H9 (cell line): ENCODE data around the gene KRT80. TPM values are rescaled to one million over a fixed set of nuclear protein-coding genes. Genes with fewer than 3 reads are reported as not detected.

ENCODE experiments used
- DNase-seq: peaks from one replicate; pipeline ENCODE4 v3.0.0-alpha.2; 2017
- H2AFZ ChIP-seq: one replicate; pipeline ENCODE4 v1.6.1; 2013; ENCODE audit warnings: mild to moderate bottlenecking, low read length, control low read depth, moderate library complexity
- H2AK5ac ChIP-seq: 2 replicates; pipeline ENCODE4 v1.6.1; 2013; ENCODE audit warnings: low read length, control low read depth, mixed read lengths; ENCODE audit not compliant: insufficient read length
- H2BK120ac ChIP-seq: one replicate; pipeline ENCODE4 v1.6.1; 2013; ENCODE audit warnings: low read depth, mild to moderate bottlenecking, low read length, control low read depth, inconsistent platforms; ENCODE audit not compliant: poor library complexity, severe bottlenecking
- H2BK12ac ChIP-seq: 2 replicates; pipeline ENCODE4 v1.6.1; 2013; ENCODE audit warnings: low read length, control low read depth, mixed read lengths, low read depth; ENCODE audit not compliant: insufficient read length
- H2BK15ac ChIP-seq: 2 replicates; pipeline ENCODE4 v1.6.1; 2013; ENCODE audit warnings: low read depth, low read length, control low read depth
- H2BK20ac ChIP-seq: one replicate; pipeline ENCODE4 v1.6.1; 2013; ENCODE audit warnings: low read depth, mild to moderate bottlenecking, low read length, control low read depth, inconsistent platforms; ENCODE audit not compliant: poor library complexity, severe bottlenecking
- H2BK5ac ChIP-seq: 2 replicates; pipeline ENCODE4 v1.6.1; 2013; ENCODE audit warnings: low read length, control low read depth, mixed read lengths; ENCODE audit not compliant: insufficient read length
- H3K14ac ChIP-seq: 2 replicates; pipeline ENCODE4 v1.6.1; 2013; ENCODE audit warnings: low read length, control low read depth; ENCODE audit not compliant: insufficient read depth
- H3K18ac ChIP-seq: 2 replicates; pipeline ENCODE4 v1.6.1; 2013; ENCODE audit warnings: low read depth, mild to moderate bottlenecking, mixed read lengths, low read length, control low read depth; ENCODE audit not compliant: insufficient read length
- H3K23ac ChIP-seq: 2 replicates; pipeline ENCODE4 v1.6.1; 2013; ENCODE audit warnings: low read length, control low read depth, mixed read lengths, low read depth; ENCODE audit not compliant: insufficient read length
- H3K23me2 ChIP-seq: 2 replicates; pipeline ENCODE4 v1.6.1; 2013; ENCODE audit warnings: low read depth, mild to moderate bottlenecking, mixed read lengths, low read length, control low read depth; ENCODE audit not compliant: insufficient read length, poor library complexity, severe bottlenecking
- H3K27ac ChIP-seq: 2 replicates; pipeline ENCODE4 v1.5.1; 2013; ENCODE audit warnings: low read length, control low read depth, mixed read lengths, low read depth; ENCODE audit not compliant: insufficient read length
- H3K27me3 ChIP-seq: 2 replicates; pipeline ENCODE4 v1.6.1; 2013; ENCODE audit warnings: low read length, control low read depth, inconsistent platforms; ENCODE audit not compliant: insufficient read depth
- H3K4ac ChIP-seq: 2 replicates; pipeline ENCODE4 v1.6.1; 2013; ENCODE audit warnings: low read depth, mild to moderate bottlenecking, control low read depth, inconsistent platforms, low read length, moderate library complexity
- H3K4me1 ChIP-seq: 2 replicates; pipeline ENCODE4 v1.6.1; 2013; ENCODE audit warnings: low read length, control low read depth, inconsistent platforms; ENCODE audit not compliant: insufficient read depth
- H3K4me2 ChIP-seq: 2 replicates; pipeline ENCODE4 v1.6.1; 2013; ENCODE audit warnings: low read length, control low read depth, mixed read lengths; ENCODE audit not compliant: insufficient read length, insufficient read depth
- H3K56ac ChIP-seq: 2 replicates; pipeline ENCODE4 v1.6.1; 2013; ENCODE audit warnings: low read depth, mild to moderate bottlenecking, mixed read lengths, low read length, control low read depth; ENCODE audit not compliant: insufficient read length
- H3K79me1 ChIP-seq: 2 replicates; pipeline ENCODE4 v1.6.1; 2013; ENCODE audit warnings: low read depth, mild to moderate bottlenecking, moderate library complexity, low read length, control low read depth, inconsistent platforms; ENCODE audit not compliant: insufficient read depth, poor library complexity, severe bottlenecking
- H3K79me2 ChIP-seq: 2 replicates; pipeline ENCODE4 v1.6.1; 2013; ENCODE audit warnings: low read length, control low read depth, inconsistent platforms; ENCODE audit not compliant: insufficient read depth
- H3K9ac ChIP-seq: 2 replicates; pipeline ENCODE4 v1.6.1; 2013; ENCODE audit warnings: low read length, control low read depth, mixed read lengths; ENCODE audit not compliant: insufficient read length; ENCODE audit errors: extremely low read depth
- H3K9me3 ChIP-seq: one replicate; pipeline ENCODE4 v1.6.1; 2013; ENCODE audit warnings: low read depth, low read length, inconsistent platforms; ENCODE audit not compliant: control insufficient read depth
- H3T11ph ChIP-seq: one replicate; pipeline ENCODE4 v1.6.1; 2013; ENCODE audit warnings: mild to moderate bottlenecking, low read length, control low read depth, inconsistent platforms
- H4K20me1 ChIP-seq: one replicate; pipeline ENCODE4 v1.6.1; 2013; ENCODE audit not compliant: control insufficient read depth, insufficient read length, insufficient read depth
- H4K5ac ChIP-seq: 2 replicates; pipeline ENCODE4 v1.6.1; 2013; ENCODE audit warnings: low read depth, mild to moderate bottlenecking, mixed read lengths, low read length, control low read depth; ENCODE audit not compliant: insufficient read length
- H4K8ac ChIP-seq: replicated peaks from 2 replicates; pipeline ENCODE4 v1.6.1; 2013; ENCODE audit warnings: low read length, control low read depth, mixed read lengths, low read depth; ENCODE audit not compliant: insufficient read length
- H4K91ac ChIP-seq: 2 replicates; pipeline ENCODE4 v1.6.1; 2013; ENCODE audit warnings: low read depth, mild to moderate bottlenecking, moderate library complexity, mixed read lengths, low read length, control low read depth; ENCODE audit not compliant: insufficient read length
- H3K27ac Mint-ChIP-seq, 3 experiments: 2 replicates in 2 of 3; 3 replicates in 1 of 3; pipeline ENCODE4 v1.8.0; 2020 to 2021; ENCODE audit warnings: mixed read lengths in 3 of 3, mild to moderate bottlenecking in 1 of 3, moderate library complexity in 1 of 3
- H3K27me3 Mint-ChIP-seq: 2 replicates; pipeline ENCODE4 v1.8.0; 2021; ENCODE audit warnings: low read depth, mild to moderate bottlenecking, moderate library complexity, mixed read lengths
- H3K36me3 Mint-ChIP-seq, 3 experiments: 2 replicates in 2 of 3; 3 replicates in 1 of 3; pipeline ENCODE4 v1.8.0; 2020 to 2021; ENCODE audit warnings: low read depth in 3 of 3, mixed read lengths in 3 of 3; ENCODE audit not compliant: insufficient read depth in 1 of 3
- H3K4me1 Mint-ChIP-seq, 2 experiments: 2 replicates each; pipeline ENCODE4 v1.8.0; 2020; ENCODE audit warnings: mixed read lengths in 2 of 2
- H3K4me3 Mint-ChIP-seq, 2 experiments: 2 replicates in 1 of 2; 3 replicates in 1 of 2; pipeline ENCODE4 v1.8.0; 2020 to 2021; ENCODE audit warnings: mild to moderate bottlenecking in 2 of 2, mixed read lengths in 2 of 2, moderate library complexity in 1 of 2
- H3K9me3 Mint-ChIP-seq, 2 experiments: 2 replicates in 1 of 2; 3 replicates in 1 of 2; pipeline ENCODE4 v1.8.0; 2020; ENCODE audit warnings: mild to moderate bottlenecking in 2 of 2, mixed read lengths in 2 of 2, moderate library complexity in 1 of 2
- WGBS: extraction: QIAGEN DNeasy Blood & Tissue Kit; methylation state at CpG from one replicate; pipeline ENCODE4 v1.1.7; 2013; ENCODE audit warnings: missing lambda C conversion rate, low lambda C conversion rate, mixed read lengths; ENCODE audit not compliant: insufficient read length; ENCODE audit errors: extremely low coverage; 5-methylcytosine and 5-hydroxymethylcytosine counted together
- total RNA-seq: library from RNA; stranded (reverse); gene quantifications from 2 replicates; pipeline ENCODE4 v1.2.1, GENCODE V29; 2021
- TF ChIP-seq, protein P1 (sequence below): fragments of 200-600 bp; sonication (generic); conservative IDR thresholded peaks from 3 replicates; pipeline ENCODE4 v1.8.0; 2021; ENCODE audit warnings: antibody characterized with exemption, mild to moderate bottlenecking

KRT80 gene
- total RNA-seq, 1 experiment from 2014 or later = not detected

DNA sequence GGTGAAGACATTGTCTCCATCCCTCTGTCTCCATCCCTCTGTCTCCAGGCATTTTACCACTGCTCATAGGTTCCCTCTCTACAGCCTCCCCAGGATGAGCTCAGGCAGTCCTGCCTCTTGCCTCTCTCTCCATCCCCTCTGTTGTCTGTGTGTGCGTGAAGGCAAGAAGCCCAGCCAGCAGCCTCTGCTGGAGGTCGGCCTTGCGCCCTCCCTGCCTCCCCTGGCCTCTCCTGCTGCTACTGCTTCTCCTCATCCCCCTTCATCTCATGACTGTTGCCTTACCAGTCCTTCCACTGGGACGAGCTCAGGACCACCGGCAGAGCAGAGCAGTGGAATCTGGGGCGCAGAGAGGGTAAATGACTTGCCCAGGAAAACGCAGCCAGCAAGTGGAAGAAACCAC, 3.2 kb downstream of the KRT80 start:
- no peaks in the 10 kb centered on the region; the same call in 1 of the 2 replicates for H3K4me1 ChIP-seq
- TF ChIP-seq, protein P1, sequence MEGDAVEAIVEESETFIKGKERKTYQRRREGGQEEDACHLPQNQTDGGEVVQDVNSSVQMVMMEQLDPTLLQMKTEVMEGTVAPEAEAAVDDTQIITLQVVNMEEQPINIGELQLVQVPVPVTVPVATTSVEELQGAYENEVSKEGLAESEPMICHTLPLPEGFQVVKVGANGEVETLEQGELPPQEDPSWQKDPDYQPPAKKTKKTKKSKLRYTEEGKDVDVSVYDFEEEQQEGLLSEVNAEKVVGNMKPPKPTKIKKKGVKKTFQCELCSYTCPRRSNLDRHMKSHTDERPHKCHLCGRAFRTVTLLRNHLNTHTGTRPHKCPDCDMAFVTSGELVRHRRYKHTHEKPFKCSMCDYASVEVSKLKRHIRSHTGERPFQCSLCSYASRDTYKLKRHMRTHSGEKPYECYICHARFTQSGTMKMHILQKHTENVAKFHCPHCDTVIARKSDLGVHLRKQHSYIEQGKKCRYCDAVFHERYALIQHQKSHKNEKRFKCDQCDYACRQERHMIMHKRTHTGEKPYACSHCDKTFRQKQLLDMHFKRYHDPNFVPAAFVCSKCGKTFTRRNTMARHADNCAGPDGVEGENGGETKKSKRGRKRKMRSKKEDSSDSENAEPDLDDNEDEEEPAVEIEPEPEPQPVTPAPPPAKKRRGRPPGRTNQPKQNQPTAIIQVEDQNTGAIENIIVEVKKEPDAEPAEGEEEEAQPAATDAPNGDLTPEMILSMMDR = no peak
- H3K79me1 ChIP-seq = no peaks in the 10 kb centered on the region
- no peak overlapping the region for H3K27ac Mint-ChIP-seq
- H3K23ac ChIP-seq = no peak overlapping the region
- no peak overlapping the region for H2AK5ac ChIP-seq
- no peaks in the 10 kb centered on the region for H3K9me3 ChIP-seq
- no peak for DNase-seq
- no peaks in the 10 kb centered on the region for H3K36me3 Mint-ChIP-seq
- no peak overlapping the region for H4K91ac ChIP-seq
- no peaks in the 10 kb centered on the region for H3K27me3 ChIP-seq
- no peaks in the 10 kb centered on the region for H3K23me2 ChIP-seq
- H3K4ac ChIP-seq = no peak overlapping the region
- H4K5ac ChIP-seq = no peak overlapping the region
- no peak overlapping the region for H2BK12ac ChIP-seq
- H3T11ph ChIP-seq = no peak overlapping the region
- H2BK120ac ChIP-seq = no peak overlapping the region
- H3K9ac ChIP-seq = no peak overlapping the region
- WGBS = no CpG with 5 or more reads among the region's 7 CpGs
- no peaks in the 10 kb centered on the region for H3K79me2 ChIP-seq
- H3K4me1 Mint-ChIP-seq = peaks cover 15 to 45% of the 10 kb centered on the region in 2 experiments
- H3K27me3 Mint-ChIP-seq = peaks cover 5% of the 10 kb centered on the region
- no peaks in the 10 kb centered on the region for H3K9me3 Mint-ChIP-seq
- no peak overlapping the region for H2AFZ ChIP-seq
- H3K56ac ChIP-seq = no peak overlapping the region
- no peak overlapping the region for H2BK20ac ChIP-seq
- no peak overlapping the region for H2BK5ac ChIP-seq
- H3K4me2 ChIP-seq = no peak overlapping the region
- H3K14ac ChIP-seq = no peak overlapping the region
- H4K20me1 ChIP-seq = no peaks in the 10 kb centered on the region
- no peak overlapping the region for H3K18ac ChIP-seq
- H3K27ac ChIP-seq = no peak overlapping the region
- no peak overlapping the region for H4K8ac ChIP-seq
- H2BK15ac ChIP-seq = no peak overlapping the region
- no peak overlapping the region for H3K4me3 Mint-ChIP-seq
